GM12891 (cell line): ENCODE data around the gene SHQ1.

Source experiments
- DNase-seq: peaks from one replicate; pipeline ENCODE4 v3.0.0; 2011; ENCODE audit warnings: low spot score; ENCODE audit not compliant: insufficient read length
- FAIRE-seq: peaks from 2 replicates; lab custom pipeline; 2011; peaks lifted over from hg19 to GRCh38; lab: Jason Lieb, UNC
- PAX5 ChIP-seq: IDR thresholded peaks from 2 replicates; pipeline ENCODE4 v1.6.1; 2011; ENCODE audit warnings: low read length, moderate library complexity, mild to moderate bottlenecking; ENCODE audit not compliant: insufficient read depth, severe bottlenecking
- POLR2A ChIP-seq: IDR thresholded peaks from 2 replicates; pipeline ENCODE4 v1.6.1; 2011; ENCODE audit warnings: low read depth, low read length, control low read depth
- POLR2AphosphoS5 ChIP-seq: IDR thresholded peaks from 2 replicates; pipeline ENCODE4 v1.6.1; 2011; ENCODE audit warnings: low read depth, low read length, control low read depth
- POU2F2 ChIP-seq: IDR thresholded peaks from 2 replicates; pipeline ENCODE4 v1.6.1; 2011; ENCODE audit warnings: low read depth, mild to moderate bottlenecking, control low read depth, low read length, moderate library complexity
- SPI1 ChIP-seq: IDR thresholded peaks from 2 replicates; pipeline ENCODE4 v1.6.1; 2011; ENCODE audit warnings: low read depth, low read length, control low read depth
- TAF1 ChIP-seq: IDR thresholded peaks from 2 replicates; pipeline ENCODE4 v1.6.1; 2011; ENCODE audit warnings: low read depth, low read length, control low read depth

Gene SHQ1

DNA sequence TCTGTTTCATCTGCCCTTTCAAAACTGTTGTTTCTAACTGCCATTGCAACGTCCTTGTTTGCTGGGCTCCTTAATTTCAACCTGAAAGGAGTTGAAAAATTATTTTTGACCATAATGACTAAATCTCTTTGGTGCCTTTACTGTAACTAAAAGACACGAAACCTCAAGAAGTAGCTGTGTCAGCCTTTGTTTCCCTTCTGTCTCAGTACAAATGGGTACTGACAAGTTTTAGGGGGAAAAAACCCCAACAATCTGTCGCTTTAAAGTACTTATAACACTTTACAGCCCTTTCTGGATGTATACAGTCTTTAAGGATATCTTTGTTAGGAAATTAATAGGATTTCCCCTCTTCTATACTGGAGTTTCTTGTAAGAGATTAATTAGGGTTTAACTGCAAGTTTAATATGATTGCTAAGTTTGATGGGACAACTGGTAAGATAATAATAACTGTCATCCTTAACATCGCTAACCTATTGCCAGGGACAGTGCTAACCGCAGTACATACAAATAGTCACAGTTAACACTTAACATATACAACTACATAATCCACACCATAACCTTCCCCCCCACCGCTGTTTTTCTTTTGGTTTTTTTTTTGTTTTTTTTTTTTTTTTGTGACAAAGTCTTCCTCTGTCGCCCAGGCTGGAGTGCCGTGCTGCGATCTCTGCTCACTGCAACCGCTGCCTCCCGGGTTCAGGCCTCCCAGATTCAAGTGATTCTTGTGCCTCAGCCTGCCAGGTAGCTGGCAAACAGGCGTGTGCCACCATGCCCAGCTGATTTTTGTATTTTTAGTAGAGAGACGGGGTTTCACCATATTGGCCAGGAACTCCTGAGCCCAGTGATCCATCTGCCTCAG is 41.3 kb upstream of the SHQ1 start:
- no peak for FAIRE-seq
- TF ChIP-seq POU2F2 = no peak
- TF ChIP-seq SPI1 = no peak
- no peak for TF ChIP-seq POLR2A
- no peak for TF ChIP-seq TAF1
- no peak for TF ChIP-seq PAX5
- TF ChIP-seq POLR2AphosphoS5 = no peak
- DNase-seq = no peak

DNA sequence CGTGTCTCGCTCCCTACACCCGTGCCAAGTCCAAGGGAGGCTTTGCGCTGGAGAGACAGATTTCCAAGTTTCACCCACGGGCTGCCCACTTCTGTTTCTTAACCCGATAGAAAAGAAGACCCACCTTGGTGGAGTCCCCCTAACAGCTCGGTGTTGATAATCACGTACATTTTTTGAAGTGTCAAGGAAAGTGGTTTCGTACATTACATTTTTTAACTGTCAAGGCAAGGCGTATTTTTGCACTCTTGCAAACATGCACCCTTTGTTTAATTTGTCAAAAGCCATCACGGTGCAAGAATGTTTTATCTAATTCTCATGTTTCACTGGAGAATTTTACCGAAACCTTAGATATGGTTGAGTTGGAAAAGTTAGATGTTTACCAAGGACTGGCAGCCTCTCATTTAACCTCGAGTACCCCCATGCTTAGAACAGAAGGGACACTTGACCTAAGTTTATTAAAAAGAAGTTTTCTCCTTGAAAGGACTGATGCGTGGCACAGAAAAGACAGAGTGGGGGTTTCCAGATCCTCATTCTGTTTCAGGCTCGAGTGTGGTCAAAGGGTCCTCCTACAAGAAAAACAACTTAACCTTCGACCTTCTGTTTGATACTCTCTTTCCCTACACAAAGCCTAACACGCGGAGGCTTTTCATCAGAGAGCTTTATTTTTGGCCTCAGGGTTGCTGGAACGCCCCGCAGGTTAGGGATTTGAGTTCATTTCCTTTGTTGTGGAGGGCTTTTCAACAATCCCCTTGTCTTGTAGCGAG is 40.5 kb upstream of the SHQ1 start:
- TF ChIP-seq PAX5 (no peak), POLR2AphosphoS5 (no peak), TAF1 (no peak), POU2F2 (no peak), POLR2A (no peak), SPI1 (no peak)
- no peak for DNase-seq
- no peak for FAIRE-seq

DNA sequence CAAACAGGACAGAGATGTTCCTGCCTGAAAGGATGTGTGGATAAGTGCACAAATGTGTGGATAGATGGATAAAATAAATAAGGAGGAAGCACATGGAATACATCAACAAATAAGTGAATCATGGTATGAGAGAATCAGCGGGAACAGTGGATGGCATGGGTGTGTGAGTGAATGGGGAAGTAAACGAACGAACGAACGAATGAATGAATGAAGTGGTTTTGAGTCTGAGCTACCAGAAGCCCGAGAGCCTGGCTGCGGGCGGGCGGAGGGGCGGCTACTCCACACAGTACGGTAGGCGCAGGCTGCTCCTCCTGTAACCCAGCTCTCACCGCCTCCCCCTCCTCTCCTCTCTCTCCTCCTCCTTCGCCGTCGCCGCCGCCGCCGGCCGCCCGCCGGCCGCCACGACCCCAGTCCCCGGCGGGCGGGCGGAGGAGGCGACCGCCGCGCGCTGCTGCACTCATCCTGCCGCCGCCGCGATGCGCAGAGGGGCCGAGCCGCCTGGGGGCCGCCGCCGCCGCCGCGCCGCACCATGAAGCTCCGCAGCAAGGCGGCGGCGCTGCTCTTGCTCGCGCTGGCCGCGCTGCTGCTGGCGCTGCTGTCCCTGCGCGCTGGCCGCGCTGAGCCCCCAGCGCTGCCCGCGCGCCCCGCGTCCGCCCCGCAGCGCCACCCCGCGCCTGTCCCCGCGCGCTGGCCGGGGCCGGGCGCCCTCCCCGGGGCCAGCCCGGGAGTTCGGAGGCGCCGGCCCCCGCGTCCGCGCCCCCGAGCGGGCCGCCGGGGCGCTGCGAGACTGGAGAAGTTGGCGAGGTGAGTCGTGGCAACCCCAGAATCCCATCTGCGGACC is 39.7 kb upstream of the SHQ1 start, which contains the start of gene GXYLT2:
Gene GXYLT2, plus strand, starts transcription at position 342 of the 841 bp plus-strand sequence. Its CDS starts 188 bp downstream, at position 530.
- DNase-seq = peak; percentile 45
- FAIRE-seq = peak; percentile 77
- no peak for TF ChIP-seq TAF1

DNA sequence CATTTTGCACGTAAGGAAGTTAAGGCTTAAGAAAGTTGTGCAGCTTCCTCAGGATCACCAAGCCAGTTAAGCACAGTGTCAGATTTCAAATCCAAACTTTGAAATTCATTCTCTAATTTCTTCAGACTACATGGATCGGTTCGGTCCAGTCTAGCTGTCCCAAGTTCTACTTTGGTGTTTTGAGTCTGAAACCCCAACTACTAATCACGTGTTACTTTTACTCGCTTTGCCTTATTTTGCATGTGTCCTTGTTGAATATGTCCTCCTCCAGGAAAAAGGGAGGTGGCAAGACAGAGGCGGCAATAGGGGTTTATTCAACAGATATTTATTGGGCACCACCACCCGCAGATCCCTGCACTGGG is 39.1 kb upstream of the SHQ1 start:
- FAIRE-seq (no peak), DNase-seq (no peak)
- TF ChIP-seq PAX5 = no peak
- TF ChIP-seq SPI1 = no peak
- TF ChIP-seq POLR2AphosphoS5 = no peak
- TF ChIP-seq TAF1 = no peak
- no peak for TF ChIP-seq POLR2A
- no peak for TF ChIP-seq POU2F2

DNA sequence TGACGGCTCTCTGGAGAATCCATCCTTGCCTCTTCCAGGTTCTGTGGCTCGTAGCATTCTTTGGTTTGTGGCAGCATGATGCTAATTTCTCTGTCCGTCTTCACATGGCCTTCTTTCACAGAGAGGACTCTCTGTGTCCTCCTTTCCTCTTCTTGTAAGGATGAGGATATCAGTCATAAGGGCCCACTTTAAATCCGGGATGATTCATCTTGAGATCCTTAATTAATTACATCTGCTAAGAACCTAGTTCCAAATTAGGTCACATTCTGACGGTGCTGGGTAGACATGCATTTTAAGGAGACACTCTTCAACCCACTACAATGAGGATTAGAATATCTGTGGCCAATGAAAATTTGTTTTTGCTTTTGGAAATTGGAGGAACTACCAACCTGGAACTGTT is 23.9 kb upstream of the SHQ1 start:
- FAIRE-seq (no peak), DNase-seq (no peak)
- no peak for TF ChIP-seq POU2F2
- no peak for TF ChIP-seq POLR2A
- TF ChIP-seq PAX5 = no peak
- no peak for TF ChIP-seq POLR2AphosphoS5
- TF ChIP-seq TAF1 = no peak
- no peak for TF ChIP-seq SPI1

DNA sequence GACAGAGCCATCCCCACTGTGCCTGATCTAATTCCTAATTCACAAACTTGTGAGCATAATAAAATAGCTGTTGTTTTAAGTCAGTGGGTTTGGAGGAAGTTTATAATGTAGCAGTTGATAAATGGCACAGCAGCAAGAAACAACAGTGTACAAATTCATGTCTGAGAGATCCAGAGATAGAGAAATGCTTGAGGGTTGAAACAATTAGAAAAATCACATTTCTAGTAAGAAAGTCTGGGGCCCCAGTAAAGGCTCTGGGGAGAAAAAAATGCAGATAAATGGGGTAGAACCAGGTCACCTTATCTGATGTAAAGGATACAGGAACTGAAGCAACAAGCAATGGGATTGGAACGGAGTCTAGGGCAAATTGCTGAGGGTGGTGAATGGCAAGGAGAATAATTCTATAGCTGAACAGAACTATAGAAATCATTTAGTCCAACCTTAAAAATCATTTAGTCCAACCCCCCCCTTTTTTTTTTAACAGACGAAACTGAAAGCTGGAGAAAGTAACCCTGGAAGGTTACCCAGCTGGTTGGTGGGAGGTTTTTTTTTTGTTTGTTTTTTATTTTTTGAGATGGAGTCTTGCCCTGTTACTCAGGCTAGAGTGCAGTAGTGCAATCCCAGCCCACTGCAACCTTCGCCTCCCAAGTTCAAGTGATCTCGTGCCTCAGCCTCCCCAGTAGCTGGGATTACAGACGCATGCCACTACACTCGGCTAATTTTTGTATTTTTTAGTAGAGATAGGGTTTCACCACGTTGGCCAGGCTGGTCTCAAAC is 14.3 kb upstream of the SHQ1 start:
- DNase-seq (no peak), FAIRE-seq (no peak)
- TF ChIP-seq POU2F2 = no peak
- no peak for TF ChIP-seq SPI1
- TF ChIP-seq PAX5 = no peak
- no peak for TF ChIP-seq POLR2AphosphoS5

DNA sequence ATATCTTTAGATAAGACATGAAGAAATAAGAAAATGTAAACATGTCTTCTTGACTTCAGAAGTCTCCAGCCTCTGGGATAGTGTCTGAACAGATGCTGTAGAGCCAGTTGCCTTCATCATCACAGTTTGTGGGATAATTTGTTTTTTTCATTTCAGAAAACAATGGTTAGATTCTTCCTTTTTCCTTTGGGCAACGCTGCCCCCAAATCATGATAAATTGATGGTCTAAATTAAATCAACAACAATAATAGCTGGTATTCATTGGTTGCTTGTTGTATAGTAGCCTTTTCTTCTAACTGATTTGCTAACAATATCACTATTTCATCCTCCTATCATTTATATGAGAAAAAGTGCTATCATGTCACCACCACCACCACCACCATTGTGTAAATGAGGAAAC is 12.6 kb upstream of the SHQ1 start:
- TF ChIP-seq PAX5 = no peak
- no peak for TF ChIP-seq SPI1
- TF ChIP-seq POU2F2 = no peak
- no peak for TF ChIP-seq TAF1
- no peak for TF ChIP-seq POLR2A
- no peak for TF ChIP-seq POLR2AphosphoS5
- no peak for DNase-seq
- FAIRE-seq = no peak

DNA sequence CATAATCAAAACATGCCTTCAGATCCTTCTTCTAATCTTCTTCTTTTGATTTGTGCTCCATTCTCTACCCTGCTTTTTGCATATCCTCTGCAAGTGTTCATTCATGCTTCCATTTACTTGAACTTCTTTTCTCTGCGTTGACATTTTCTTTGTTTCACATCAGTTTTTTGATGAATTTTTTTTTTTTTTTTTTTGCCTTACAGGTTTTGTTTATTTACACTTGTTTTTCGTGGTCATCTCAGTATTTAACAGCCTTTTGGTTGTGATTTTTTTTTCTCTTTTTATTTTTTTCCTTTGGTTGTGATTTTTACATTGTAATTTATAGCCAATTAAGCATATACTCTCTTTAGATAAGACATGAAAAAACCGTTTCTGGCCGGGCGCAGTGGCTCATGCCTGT is 11.8 kb upstream of the SHQ1 start:
- FAIRE-seq = no peak
- TF ChIP-seq TAF1 = no peak
- TF ChIP-seq POU2F2 = no peak
- no peak for TF ChIP-seq POLR2A
- TF ChIP-seq SPI1 = no peak
- TF ChIP-seq POLR2AphosphoS5 = no peak
- TF ChIP-seq PAX5 = no peak

DNA sequence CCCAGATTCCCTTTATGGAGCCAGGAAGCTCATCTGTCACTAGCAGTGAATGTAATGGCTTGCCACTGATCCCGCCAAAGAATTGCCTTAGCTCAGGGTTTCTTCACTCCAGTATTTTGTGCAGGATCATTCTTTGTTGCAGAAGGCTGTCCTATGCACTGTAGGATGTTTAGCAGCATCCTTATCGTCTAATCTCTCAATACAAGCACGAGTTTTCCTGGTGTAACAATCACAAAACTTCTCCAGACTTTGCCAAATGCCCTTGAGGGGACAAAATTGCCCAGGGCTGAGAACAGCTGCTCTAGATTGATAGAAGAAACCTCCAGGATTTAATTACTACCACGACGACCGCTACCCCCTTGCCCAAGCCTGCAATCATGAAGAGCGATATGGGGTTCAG is 6.8 kb upstream of the SHQ1 start:
- FAIRE-seq = no peak
- TF ChIP-seq SPI1 (no peak), PAX5 (no peak), POU2F2 (no peak), TAF1 (no peak), POLR2A (no peak), POLR2AphosphoS5 (no peak)
- no peak for DNase-seq

More for the DNA sequence above, 11.8 kb upstream of the SHQ1 start:
- DNase-seq = no peak
